Tibial artery (tissue), 4 donors: Measurements from ENCODE around the gene DNAJC15.

Experiments used
- DNase-seq, 2 donors: peaks; one replicate each; pipeline ENCODE4 v3.0.0-alpha.2; 2019
- H3K27ac ChIP-seq, 2 donors: fragments of 200-600 bp; sonication (generic) in 1 of 2; 1 replicate in 1 of 2; 2 replicates in 1 of 2; pipeline ENCODE4 v1.5.1; 2018 to 2019; ENCODE audit warnings: mild to moderate bottlenecking in 1 of 2
- H3K27me3 ChIP-seq, 2 donors: fragments of 200-600 bp; sonication (generic) in 1 of 2; one replicate each; pipeline versions ENCODE4 v1.5.1 to v1.6.0; 2016 to 2019
- H3K36me3 ChIP-seq, 3 donors: fragments of 200-600 bp; sonication (generic) in 2 of 3; one replicate each; pipeline ENCODE4 v1.5.1; 2016 to 2019; ENCODE audit warnings: mild to moderate bottlenecking in 2 of 3
- H3K4me1 ChIP-seq, 4 donors: fragments of 200-600 bp; sonication (generic) in 2 of 4; 1 replicate in 3 of 4; 2 replicates in 1 of 4; pipeline ENCODE4 v1.5.1; 2016 to 2019
- H3K4me3 ChIP-seq, 2 donors: fragments of 200-600 bp; sonication (generic) in 1 of 2; 1 replicate in 1 of 2; 2 replicates in 1 of 2; pipeline ENCODE4 v1.5.1; 2018 to 2019; ENCODE audit warnings: mild to moderate bottlenecking in 2 of 2
- H3K9me3 ChIP-seq, 3 donors: fragments of 200-600 bp; sonication (generic) in 1 of 3; one replicate each; pipeline ENCODE4 v1.5.1; 2016 to 2019
- intact Hi-C: fragments of 100-400 bp; cut with DNase I; formaldehyde crosslinking; loops from one replicate; pipeline ENCODE4 v1.15.0; 2023; ENCODE audit warnings: low total_unique reads
- TF ChIP-seq, protein P1 (sequence below), 2 experiments: fragments of 200-600 bp in 1 of 2; fragments of 450-650 bp in 1 of 2; IDR thresholded peaks; one replicate each; pipeline ENCODE4 v1.5.1; 2017 to 2019; ENCODE audit warnings: antibody characterized with exemption in 2 of 2, mild to moderate bottlenecking in 1 of 2, moderate library complexity in 1 of 2

The DNAJC15 gene

DNA sequence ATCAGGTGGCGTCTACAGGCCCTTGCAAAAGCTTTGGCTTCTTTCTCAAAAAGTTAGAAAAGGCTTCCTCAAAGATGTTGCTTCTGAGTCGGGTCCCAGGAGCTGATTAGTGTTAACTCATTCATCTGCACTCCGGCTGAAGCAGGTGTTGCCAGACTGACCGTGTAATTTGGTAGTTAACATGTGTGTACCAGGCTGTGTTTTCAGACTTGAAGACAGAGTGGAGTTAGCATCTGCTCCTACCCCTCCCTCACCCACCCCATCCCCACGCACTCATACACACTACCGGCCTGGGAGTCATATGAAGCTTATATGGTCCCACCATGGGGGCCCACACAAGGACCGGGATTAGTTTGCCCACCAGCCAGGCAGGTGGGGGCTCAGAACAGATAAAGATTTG, 111.5 kb downstream of the DNAJC15 start:
- DNase-seq, result no peak
- intact Hi-C loops, result no loop called here

DNA sequence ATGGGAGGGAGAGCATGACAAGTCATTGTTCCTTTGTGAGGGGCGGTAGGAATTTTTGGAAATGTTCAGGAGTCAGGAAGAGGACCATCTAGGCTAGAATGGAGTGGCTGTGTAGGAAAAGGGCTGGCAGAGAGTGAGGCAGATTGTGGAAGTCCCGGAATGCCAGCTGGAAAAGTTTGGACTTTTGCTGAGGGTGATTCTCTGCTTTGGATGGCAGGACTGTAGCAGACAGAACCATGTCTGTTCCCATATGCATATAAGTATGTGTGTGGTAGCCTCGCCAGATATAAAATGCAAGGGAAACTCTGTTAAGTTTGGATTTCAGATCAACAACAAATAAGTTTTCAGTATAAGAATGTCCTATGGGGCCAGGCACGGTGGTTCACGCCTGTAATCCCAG, 112.1 kb downstream of the DNAJC15 start:
- Histone ChIP-seq H3K4me3 (no peak overlapping the region), H3K27me3 (peaks cover 0 to 28% of the 10 kb centered on the region in 2 donors), H3K9me3 (no peaks in the 10 kb centered on the region), H3K4me1 (no peaks in the 10 kb centered on the region), H3K27ac (no peak overlapping the region), H3K36me3 (no peaks in the 10 kb centered on the region)
- intact Hi-C loops, result no loop called here
- DNase-seq, result no peak
- TF ChIP-seq, protein P1, sequence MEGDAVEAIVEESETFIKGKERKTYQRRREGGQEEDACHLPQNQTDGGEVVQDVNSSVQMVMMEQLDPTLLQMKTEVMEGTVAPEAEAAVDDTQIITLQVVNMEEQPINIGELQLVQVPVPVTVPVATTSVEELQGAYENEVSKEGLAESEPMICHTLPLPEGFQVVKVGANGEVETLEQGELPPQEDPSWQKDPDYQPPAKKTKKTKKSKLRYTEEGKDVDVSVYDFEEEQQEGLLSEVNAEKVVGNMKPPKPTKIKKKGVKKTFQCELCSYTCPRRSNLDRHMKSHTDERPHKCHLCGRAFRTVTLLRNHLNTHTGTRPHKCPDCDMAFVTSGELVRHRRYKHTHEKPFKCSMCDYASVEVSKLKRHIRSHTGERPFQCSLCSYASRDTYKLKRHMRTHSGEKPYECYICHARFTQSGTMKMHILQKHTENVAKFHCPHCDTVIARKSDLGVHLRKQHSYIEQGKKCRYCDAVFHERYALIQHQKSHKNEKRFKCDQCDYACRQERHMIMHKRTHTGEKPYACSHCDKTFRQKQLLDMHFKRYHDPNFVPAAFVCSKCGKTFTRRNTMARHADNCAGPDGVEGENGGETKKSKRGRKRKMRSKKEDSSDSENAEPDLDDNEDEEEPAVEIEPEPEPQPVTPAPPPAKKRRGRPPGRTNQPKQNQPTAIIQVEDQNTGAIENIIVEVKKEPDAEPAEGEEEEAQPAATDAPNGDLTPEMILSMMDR (IDR thresholded peaks at IDR 0.05), result no peak

More for the DNA sequence above, 111.5 kb downstream of the DNAJC15 start:
- peaks cover 0 to 30% of the 10 kb centered on the region in 2 donors for H3K27me3 ChIP-seq
- no peak overlapping the region for H3K27ac ChIP-seq
- H3K9me3 ChIP-seq, result no peaks in the 10 kb centered on the region
- no peaks in the 10 kb centered on the region for H3K36me3 ChIP-seq
- TF ChIP-seq, protein P1 (IDR thresholded peaks at IDR 0.05), result no peak
- H3K4me3 ChIP-seq, result no peak overlapping the region
- H3K4me1 ChIP-seq, result no peaks in the 10 kb centered on the region

DNA sequence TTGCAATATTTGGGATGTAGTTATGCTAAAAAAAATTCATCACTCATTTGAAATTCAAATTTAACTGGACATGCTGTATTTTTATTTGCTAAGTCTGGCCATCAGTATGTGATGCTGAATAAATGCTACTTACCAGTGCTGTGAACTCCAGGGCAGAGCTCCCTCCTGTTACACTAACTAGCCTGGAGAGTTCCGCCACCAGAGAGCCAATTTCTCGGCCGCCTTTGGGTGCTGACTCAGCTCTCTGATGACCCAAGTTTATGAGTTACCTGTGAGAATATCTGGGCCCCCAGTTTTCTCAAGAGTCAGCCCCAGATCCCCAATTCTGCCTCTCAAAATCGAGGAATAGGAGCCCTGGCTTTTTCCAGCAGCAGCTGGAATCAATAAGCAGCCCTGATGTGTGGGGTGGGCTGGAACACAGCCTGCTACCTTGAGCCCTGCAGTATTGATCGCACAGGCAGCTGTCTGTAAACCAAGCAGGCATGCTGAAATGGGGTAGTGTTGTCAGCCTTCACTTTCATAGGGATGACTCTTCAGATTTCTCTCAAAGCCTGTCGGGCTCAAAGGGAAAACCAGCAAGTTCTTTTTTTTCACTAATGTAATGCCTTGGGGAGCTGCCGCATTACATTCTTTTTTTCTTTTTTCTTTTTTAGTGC, 113.7 kb downstream of the DNAJC15 start:
- TF ChIP-seq, protein P1 (IDR thresholded peaks at IDR 0.05), result no peak
- no peaks in the 10 kb centered on the region for H3K36me3 ChIP-seq
- H3K27ac ChIP-seq, result no peak overlapping the region
- peaks cover 0 to 23% of the 10 kb centered on the region in 2 donors for H3K27me3 ChIP-seq
- DNase-seq, result no peak
- no peaks in the 10 kb centered on the region for H3K4me1 ChIP-seq
- intact Hi-C loops, result no loop called here
- no peak overlapping the region for H3K4me3 ChIP-seq
- H3K9me3 ChIP-seq, result no peaks in the 10 kb centered on the region

DNA sequence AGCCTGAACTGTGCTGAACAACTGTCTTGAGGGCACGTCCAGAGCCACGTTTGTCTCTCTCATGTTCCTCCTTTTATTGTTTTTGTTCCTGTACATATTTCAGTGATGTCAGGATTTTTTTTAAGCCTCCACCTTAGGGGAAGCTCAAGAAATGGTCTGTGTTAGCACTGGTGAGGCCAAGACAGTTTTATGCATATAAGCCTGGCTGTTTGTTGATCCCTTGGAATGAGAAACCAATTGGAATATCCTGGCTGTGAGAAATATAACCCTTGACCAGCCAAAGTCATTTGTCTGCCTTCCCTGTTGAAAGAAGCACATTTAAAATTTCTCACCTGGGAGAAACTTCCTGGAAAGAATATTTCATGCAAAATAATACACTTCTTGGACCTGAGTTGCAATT, 115.8 kb downstream of the DNAJC15 start:
- Histone ChIP-seq H3K4me3 (no peak overlapping the region), H3K27ac (no peak overlapping the region), H3K27me3 (peaks cover 0 to 17% of the 10 kb centered on the region in 2 donors), H3K4me1 (no peaks in the 10 kb centered on the region), H3K9me3 (no peaks in the 10 kb centered on the region), H3K36me3 (no peaks in the 10 kb centered on the region)
- DNase-seq, result no peak
- intact Hi-C loops, result no loop called here
- TF ChIP-seq, protein P1 (IDR thresholded peaks at IDR 0.05), result no peak

DNA sequence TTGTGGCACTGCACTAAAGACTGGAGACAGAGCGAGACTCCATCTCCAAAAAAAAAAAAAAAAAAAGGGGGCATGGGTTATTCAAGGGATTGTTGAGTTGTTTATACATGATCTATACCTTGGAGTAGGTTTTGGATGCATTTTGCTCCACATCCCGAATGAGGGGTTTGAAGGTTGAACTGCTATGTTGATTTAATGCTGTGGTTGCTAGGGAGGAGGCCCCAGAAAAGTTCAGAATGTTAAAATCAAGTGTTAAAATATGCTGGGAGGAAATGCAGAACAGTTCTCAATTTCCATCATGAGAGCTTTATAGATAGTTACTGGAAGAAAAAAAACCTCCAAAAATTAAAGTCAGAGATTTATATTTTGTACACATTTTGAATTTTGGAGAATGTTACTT, 116.5 kb downstream of the DNAJC15 start:
- TF ChIP-seq, protein P1 (IDR thresholded peaks at IDR 0.05), result no peak
- no peak overlapping the region for H3K27ac ChIP-seq
- H3K4me1 ChIP-seq, result no peaks in the 10 kb centered on the region
- H3K27me3 ChIP-seq, result peaks cover 0 to 11% of the 10 kb centered on the region in 2 donors
- intact Hi-C loops, result no loop called here
- H3K4me3 ChIP-seq, result no peak overlapping the region
- no peaks in the 10 kb centered on the region for H3K36me3 ChIP-seq
- no peak for DNase-seq
- H3K9me3 ChIP-seq, result no peaks in the 10 kb centered on the region
